Stimulated activated memory B cell treated with anti-CD40 and anti-IgM and Interleukin-4, amounts not matched to agents 10 μg/mL and 1 μg/mL and 100 μg/mL, for 72 hours (primary cell): Measurements from ENCODE around the gene CSNK2A1.
"Not testable (repeated sequence)": the region's sequence is repeated elsewhere in the genome, so short reads cannot be mapped to it uniquely, and the experiment has no call there.

Experiments used
- ATAC-seq: fragments of 150-1000 bp; cut with Tn5 transposase; 2 replicates; pipeline ENCODE4 v1.10.0; 2021
- H3K27ac Mint-ChIP-seq: one replicate; pipeline ENCODE4 v1.8.0; 2022; ENCODE audit warnings: mild to moderate bottlenecking, mixed read lengths
- H3K27me3 Mint-ChIP-seq: one replicate; pipeline ENCODE4 v1.8.0; 2022; ENCODE audit warnings: mixed read lengths
- H3K36me3 Mint-ChIP-seq: one replicate; pipeline ENCODE4 v1.8.0; 2022; ENCODE audit warnings: mixed read lengths
- H3K4me1 Mint-ChIP-seq: one replicate; pipeline ENCODE4 v1.8.0; 2022; ENCODE audit warnings: mixed read lengths
- H3K4me3 Mint-ChIP-seq: one replicate; pipeline ENCODE4 v1.8.0; 2022; ENCODE audit warnings: mild to moderate bottlenecking, moderate library complexity, mixed read lengths
- H3K9me3 Mint-ChIP-seq: one replicate; pipeline ENCODE4 v1.8.0; 2022; ENCODE audit warnings: mixed read lengths

CSNK2A1 gene

DNA sequence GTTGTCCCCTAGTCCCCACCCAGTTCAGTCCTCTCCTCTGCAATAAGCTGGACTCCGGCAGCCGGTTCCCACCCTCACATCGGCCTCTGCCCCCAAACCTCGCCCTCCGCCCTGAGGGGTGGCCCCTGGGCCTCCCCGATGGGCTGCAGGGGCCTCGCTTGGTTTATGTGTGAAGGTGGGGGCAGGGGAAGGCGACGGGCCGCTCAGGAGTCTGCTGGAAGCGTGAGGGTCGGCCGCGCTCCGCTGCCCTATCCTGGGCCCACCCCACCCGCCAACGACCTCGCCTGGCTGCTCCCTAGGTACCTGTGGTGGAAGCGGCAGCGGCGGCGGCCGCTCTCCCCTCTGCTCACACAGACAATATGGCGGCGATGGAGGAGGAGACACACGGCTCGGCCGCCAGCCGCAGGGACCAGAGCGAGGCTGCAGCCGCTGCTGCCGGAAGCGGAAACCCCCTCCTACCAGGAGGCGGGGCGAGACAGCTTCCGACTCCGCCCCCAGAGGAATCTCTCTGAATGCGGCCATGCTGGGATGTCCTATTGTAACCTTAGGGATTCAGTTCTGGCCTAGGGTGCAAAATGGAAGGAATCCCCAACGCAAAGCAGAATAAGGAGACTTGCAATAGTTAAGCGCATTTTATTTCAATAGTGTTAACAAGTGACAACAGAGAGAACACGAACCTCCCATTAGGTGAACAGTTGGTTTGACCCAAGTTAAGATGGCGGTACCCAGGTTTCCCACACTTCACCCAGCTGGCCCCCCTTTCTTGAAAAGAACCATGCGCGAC, at the start of gene CSNK2A1:
TSS of gene CSNK2A1 (minus strand) at position 422 of the 784 bp plus-strand sequence. CDS start 35,239 bp downstream, outside the sequence.
- H3K36me3 Mint-ChIP-seq = peaks cover 22% of the 10 kb centered on the region
- peak within 1 kb of the TSS; percentile 98 for H3K27ac Mint-ChIP-seq
- peaks cover 51% of the 10 kb centered on the region for H3K4me1 Mint-ChIP-seq
- no peaks in the 10 kb centered on the region for H3K27me3 Mint-ChIP-seq
- ATAC-seq = peak; percentile 98
- peaks cover 4% of the 10 kb centered on the region for H3K9me3 Mint-ChIP-seq
- H3K4me3 Mint-ChIP-seq = peak within 1 kb of the TSS; percentile 92

DNA sequence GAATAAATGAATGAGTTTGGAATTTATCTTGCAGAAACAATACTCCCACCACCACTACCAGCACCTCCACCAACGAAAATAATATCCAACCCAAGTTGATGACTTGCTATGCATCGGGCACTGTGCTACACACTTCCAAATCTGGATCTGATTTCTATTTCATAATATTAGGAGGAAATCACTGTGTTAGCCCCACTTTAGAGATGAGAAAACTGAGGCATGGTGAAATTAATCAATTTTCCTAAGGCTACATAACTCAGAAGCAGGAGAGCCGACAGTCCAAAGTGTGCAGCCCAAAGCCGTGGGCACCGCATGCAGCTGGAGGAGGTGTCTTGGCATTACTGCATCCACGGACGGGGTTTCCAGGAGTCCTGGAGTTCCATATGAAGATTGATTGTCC, 48.9 kb upstream of the CSNK2A1 start:
- Mint-ChIP-seq H3K27ac (no peak overlapping the region), H3K36me3 (no peaks in the 10 kb centered on the region), H3K4me1 (peaks cover 9% of the 10 kb centered on the region), H3K27me3 (peaks cover 35% of the 10 kb centered on the region), H3K4me3 (no peak overlapping the region), H3K9me3 (no peaks in the 10 kb centered on the region)
- no peak for ATAC-seq

GRCh38 chr20:591941-592340, 48.4 kb upstream of the CSNK2A1 start:
- Mint-ChIP-seq H3K27me3 (peaks cover 35% of the 10 kb centered on the region), H3K36me3 (no peaks in the 10 kb centered on the region), H3K9me3 (no peaks in the 10 kb centered on the region), H3K4me1 (peaks cover 9% of the 10 kb centered on the region), H3K4me3 (no peak overlapping the region), H3K27ac (no peak overlapping the region)
- no peak for ATAC-seq

DNA sequence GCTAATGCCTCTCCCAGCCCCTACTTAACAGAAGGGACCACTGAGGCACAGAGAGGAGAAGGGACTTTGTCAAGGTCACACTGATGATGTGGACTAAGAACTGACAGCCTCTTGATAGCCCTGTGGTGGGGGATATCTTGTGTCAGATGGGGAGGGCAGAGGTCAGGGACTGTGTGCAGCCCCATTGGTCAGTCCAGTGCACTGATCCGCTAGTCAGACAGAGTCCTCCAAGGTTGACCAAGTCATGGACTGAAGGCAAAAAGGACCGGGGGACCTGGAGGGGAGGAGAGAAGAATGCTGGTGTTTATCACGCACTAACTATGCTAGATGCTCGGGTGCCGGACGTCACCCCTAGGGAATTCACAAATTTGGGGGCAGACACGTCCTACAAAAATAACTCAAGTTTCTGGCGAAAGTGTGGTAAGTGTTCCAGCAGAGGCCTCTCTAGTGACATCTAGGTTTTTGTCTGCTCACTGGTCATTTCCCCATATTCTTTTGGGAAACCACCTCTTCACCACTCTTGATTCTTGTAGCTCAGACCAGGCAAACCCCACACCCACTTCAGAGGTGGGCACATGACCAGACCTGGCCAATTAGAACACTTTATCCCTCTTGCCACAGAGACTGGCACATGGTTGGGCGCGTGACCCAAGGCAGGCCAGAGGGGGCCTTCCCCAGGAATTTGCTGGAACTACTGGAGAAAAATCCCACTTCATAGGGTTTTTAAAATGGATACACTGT, 45.5 kb upstream of the CSNK2A1 start:
- Mint-ChIP-seq H3K27ac (no peak overlapping the region), H3K4me1 (peaks cover 9% of the 10 kb centered on the region), H3K27me3 (peaks cover 40% of the 10 kb centered on the region), H3K36me3 (no peaks in the 10 kb centered on the region), H3K9me3 (no peaks in the 10 kb centered on the region), H3K4me3 (no peak overlapping the region)
- ATAC-seq = peak; percentile 86

DNA sequence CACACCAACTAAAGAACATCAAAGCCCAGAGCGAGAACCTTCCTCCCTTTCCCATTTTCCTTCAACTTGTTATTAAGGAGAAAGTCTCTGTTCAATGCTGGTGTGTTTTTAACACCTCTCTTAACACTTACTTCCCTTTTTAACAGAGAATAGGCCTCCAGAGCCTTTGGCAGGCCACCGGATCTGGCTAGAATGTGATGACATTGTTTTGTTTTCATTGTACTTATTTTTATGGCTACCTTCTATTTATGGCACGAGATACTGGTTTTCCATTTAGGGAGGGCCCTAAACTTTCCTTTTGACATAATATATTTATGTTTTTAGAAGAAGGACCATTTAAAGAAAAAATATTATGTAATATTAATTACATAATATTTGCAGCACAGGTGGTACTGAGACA, 44.9 kb upstream of the CSNK2A1 start:
- peaks cover 37% of the 10 kb centered on the region for H3K27me3 Mint-ChIP-seq
- H3K9me3 Mint-ChIP-seq = no peaks in the 10 kb centered on the region
- peaks cover 9% of the 10 kb centered on the region for H3K4me1 Mint-ChIP-seq
- no peak overlapping the region for H3K27ac Mint-ChIP-seq
- ATAC-seq = no peak
- H3K36me3 Mint-ChIP-seq = no peaks in the 10 kb centered on the region
- no peak overlapping the region for H3K4me3 Mint-ChIP-seq

GRCh38 chr20:584971-585301, 41.3 kb upstream of the CSNK2A1 start:
- no peak overlapping the region for H3K27ac Mint-ChIP-seq
- peaks cover 9% of the 10 kb centered on the region for H3K4me1 Mint-ChIP-seq
- H3K9me3 Mint-ChIP-seq = no peaks in the 10 kb centered on the region
- H3K36me3 Mint-ChIP-seq = no peaks in the 10 kb centered on the region
- ATAC-seq = no peak
- no peak overlapping the region for H3K4me3 Mint-ChIP-seq
- peaks cover 15% of the 10 kb centered on the region for H3K27me3 Mint-ChIP-seq

- Mint-ChIP-seq H3K27me3 (peaks cover 15% of the 10 kb centered on the region), H3K4me1 (peaks cover 7% of the 10 kb centered on the region)
- ATAC-seq = peak; percentile 60
Observed at GRCh38 chr20:584161-584970, 40.8 kb upstream of the CSNK2A1 start.

GRCh38 chr20:582204-582603, 38.6 kb upstream of the CSNK2A1 start:
- H3K9me3 Mint-ChIP-seq = no peaks in the 10 kb centered on the region
- H3K4me1 Mint-ChIP-seq = no peaks in the 10 kb centered on the region
- H3K27me3 Mint-ChIP-seq = peaks cover 15% of the 10 kb centered on the region
- H3K36me3 Mint-ChIP-seq = no peaks in the 10 kb centered on the region
- H3K4me3 Mint-ChIP-seq = no peak overlapping the region
- ATAC-seq = no peak
- H3K27ac Mint-ChIP-seq = no peak overlapping the region

More at GRCh38 chr20:584161-584970, 40.8 kb upstream of the CSNK2A1 start:
- Mint-ChIP-seq H3K36me3 (no peaks in the 10 kb centered on the region), H3K9me3 (no peaks in the 10 kb centered on the region), H3K27ac (no peak overlapping the region), H3K4me3 (no peak overlapping the region)

GRCh38 chr20:578940-579690, 35.5 kb upstream of the CSNK2A1 start:
- H3K27ac Mint-ChIP-seq, ATAC-seq, H3K36me3 Mint-ChIP-seq, H3K9me3 Mint-ChIP-seq, H3K4me1 Mint-ChIP-seq, H3K4me3 Mint-ChIP-seq: not testable (repeated sequence)
- peaks cover 18% of the 10 kb centered on the region for H3K27me3 Mint-ChIP-seq

DNA sequence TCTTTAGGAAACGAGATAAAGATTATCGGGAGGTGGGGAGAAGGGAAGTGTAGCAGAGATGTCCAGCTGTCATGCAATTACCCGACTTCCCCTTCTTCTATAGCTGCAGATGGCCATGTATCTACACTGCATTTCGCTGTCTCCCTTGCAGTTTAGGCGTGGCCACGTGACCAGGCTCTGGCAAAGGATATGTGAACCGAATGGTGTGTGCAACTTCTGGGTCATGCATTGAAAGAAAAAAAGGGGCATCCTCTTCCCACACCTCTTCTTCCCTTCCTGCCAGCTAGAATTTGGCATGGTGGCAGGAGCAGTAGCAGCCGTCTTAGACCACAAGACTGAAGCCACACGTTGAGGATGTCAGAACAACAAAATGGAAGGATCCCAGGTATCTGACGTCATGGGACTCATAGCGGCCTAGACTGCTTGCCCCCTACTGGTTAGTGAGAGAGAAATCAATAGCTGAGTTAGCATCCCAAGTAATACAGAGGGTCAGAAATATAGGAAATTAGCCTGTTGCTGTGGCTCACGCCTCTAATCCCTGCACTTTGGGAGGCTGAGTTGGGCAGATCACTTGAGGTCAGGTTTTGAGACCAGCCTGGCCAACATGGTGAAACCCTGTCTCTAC, 33.7 kb upstream of the CSNK2A1 start:
- Mint-ChIP-seq H3K4me1 (no peaks in the 10 kb centered on the region), H3K9me3 (no peaks in the 10 kb centered on the region), H3K27me3 (peaks cover 36% of the 10 kb centered on the region), H3K27ac (no peak overlapping the region), H3K36me3 (no peaks in the 10 kb centered on the region), H3K4me3 (no peak overlapping the region)
- ATAC-seq = no peak

DNA sequence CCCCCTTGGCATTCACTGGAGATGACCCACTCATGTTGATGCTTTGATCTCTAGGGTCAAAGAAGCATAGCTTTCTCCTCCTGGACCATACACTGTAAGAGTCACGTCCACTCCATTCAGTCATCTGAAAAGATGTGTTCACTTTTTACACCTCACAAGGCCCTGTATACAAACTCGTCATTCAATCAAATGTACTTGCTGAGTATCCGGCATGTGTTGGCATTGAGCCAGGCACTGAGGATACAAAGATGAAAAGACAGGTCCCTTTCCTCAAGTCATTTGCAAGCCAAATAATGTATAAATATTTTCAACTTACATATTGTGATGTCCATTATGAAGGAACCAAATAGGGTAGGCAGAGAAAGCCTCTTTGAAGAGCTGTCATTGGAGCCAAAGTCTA, 32.6 kb upstream of the CSNK2A1 start:
- Mint-ChIP-seq H3K4me3 (no peak overlapping the region), H3K27me3 (peaks cover 44% of the 10 kb centered on the region), H3K27ac (no peak overlapping the region), H3K4me1 (no peaks in the 10 kb centered on the region), H3K36me3 (no peaks in the 10 kb centered on the region), H3K9me3 (no peaks in the 10 kb centered on the region)
- no peak for ATAC-seq

- Mint-ChIP-seq H3K36me3 (no peaks in the 10 kb centered on the region), H3K9me3 (no peaks in the 10 kb centered on the region), H3K27ac (no peak overlapping the region), H3K4me1 (no peaks in the 10 kb centered on the region), H3K27me3 (peaks cover 44% of the 10 kb centered on the region), H3K4me3 (no peak overlapping the region)
- no peak for ATAC-seq
Observed at GRCh38 chr20:575230-575629, 31.6 kb upstream of the CSNK2A1 start.

DNA sequence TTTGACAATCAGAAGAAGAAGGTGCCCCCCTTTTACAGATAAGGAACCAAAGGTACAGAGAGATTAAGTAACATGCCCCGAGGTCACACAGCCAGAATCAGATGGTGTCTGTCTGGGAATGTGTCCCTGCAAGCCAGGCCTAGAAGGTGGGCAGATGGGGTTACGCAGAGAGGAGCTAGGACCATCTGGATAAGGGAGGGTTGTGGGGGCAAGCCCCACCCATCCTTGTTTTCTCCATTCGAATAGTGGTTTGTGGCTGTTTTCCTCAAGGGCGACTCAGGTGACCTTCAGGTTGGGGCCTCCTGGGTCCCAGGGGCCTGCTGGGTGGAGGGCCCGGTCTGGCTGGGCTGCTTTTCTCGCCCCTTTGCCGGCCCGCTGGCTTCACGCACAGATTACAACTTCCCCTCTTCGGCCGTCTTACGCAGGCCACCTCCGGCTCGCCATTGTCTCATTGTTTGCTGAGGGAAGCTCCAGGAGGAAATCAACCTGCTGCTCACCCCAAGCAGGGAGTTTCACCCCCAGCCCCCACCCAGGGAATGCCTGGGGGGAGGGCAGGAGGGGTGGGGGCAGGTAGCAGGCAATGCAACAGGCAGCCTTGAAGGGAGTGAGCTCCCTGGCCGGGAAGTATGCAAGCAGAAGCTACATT, 30.8 kb upstream of the CSNK2A1 start:
- Mint-ChIP-seq H3K36me3 (no peaks in the 10 kb centered on the region), H3K27ac (no peak overlapping the region), H3K4me3 (no peak overlapping the region), H3K4me1 (no peaks in the 10 kb centered on the region), H3K9me3 (no peaks in the 10 kb centered on the region), H3K27me3 (peaks cover 44% of the 10 kb centered on the region)
- no peak for ATAC-seq
